PC-3 (cell line): ENCODE data around the gene MSH4.

ENCODE experiments used
- CTCF ChIP-seq: fragments of 300-600 bp; sonication (generic); conservative IDR thresholded peaks from 2 replicates; pipeline ENCODE4 v1.5.1; 2017; ENCODE audit warnings: antibody characterized with exemption, low read depth, mild to moderate bottlenecking, low read length
- EZH2 ChIP-seq: fragments of 300-600 bp; sonication (generic); IDR thresholded peaks from one replicate; pipeline ENCODE4 v1.6.1; 2017; ENCODE audit warnings: antibody characterized with exemption, mild to moderate bottlenecking, low read length; ENCODE audit not compliant: unreplicated experiment
- EZH2phosphoT487 ChIP-seq: fragments of 300-600 bp; sonication (generic); IDR thresholded peaks from 2 replicates; pipeline ENCODE4 v1.6.1; 2018; ENCODE audit warnings: mild to moderate bottlenecking, antibody characterized with exemption, low read length, borderline replicate concordance

GRCh38 chr1:75786901-75787493, 9.7 kb upstream of the MSH4 start:
- TF ChIP-seq CTCF (no peak), EZH2 (no peak), EZH2phosphoT487 (no peak)
